GM11168 (cell line): ENCODE measurements around the gene AMBRA1.

Source experiments
- in situ Hi-C: fragments of 300-500 bp; cut with MboI; formaldehyde crosslinking; loops from one replicate; pipeline ENCODE4 v1.12.0; 2022; ENCODE audit warnings: low sequenced_read_pairs; ENCODE audit not compliant: unreplicated experiment

Gene AMBRA1

GRCh38 chr11:46577058-46577457, 16.8 kb downstream of the AMBRA1 start:
- in situ Hi-C loops = no loop called here

- in situ Hi-C loops = no loop called here
These were observed 19.2 kb downstream of the AMBRA1 start for GRCh38 chr11:46574656-46575055.

- in situ Hi-C loops = no loop called here
These were observed 22.9 kb downstream of the AMBRA1 start for GRCh38 chr11:46570790-46571398.

- in situ Hi-C loops = no loop called here
These were observed 28.5 kb downstream of the AMBRA1 start for GRCh38 chr11:46565232-46565840.

- in situ Hi-C loops = no loop called here
These were observed 29.4 kb downstream of the AMBRA1 start for GRCh38 chr11:46564459-46564858.

- in situ Hi-C loops = no loop called here
These were observed 31.3 kb downstream of the AMBRA1 start for GRCh38 chr11:46562527-46562926.

GRCh38 chr11:46560300-46560991, 33.4 kb downstream of the AMBRA1 start:
- in situ Hi-C loops = no loop called here

GRCh38 chr11:46559815-46560214, 34.0 kb downstream of the AMBRA1 start:
- in situ Hi-C loops = no loop called here

- in situ Hi-C loops = no loop called here
These were observed 36.1 kb downstream of the AMBRA1 start for GRCh38 chr11:46557684-46558151.

GRCh38 chr11:46555267-46556054, 38.4 kb downstream of the AMBRA1 start:
- in situ Hi-C loops = no loop called here

- in situ Hi-C loops = no loop called here
These were observed 39.3 kb downstream of the AMBRA1 start for GRCh38 chr11:46554213-46555147.

- in situ Hi-C loops = no loop called here
These were observed 40.0 kb downstream of the AMBRA1 start for GRCh38 chr11:46553814-46554212.

- in situ Hi-C loops = no loop called here
These were observed 42.6 kb downstream of the AMBRA1 start for GRCh38 chr11:46551261-46551660.

- in situ Hi-C loops = no loop called here
These were observed 46.2 kb downstream of the AMBRA1 start for GRCh38 chr11:46547579-46547978.

- in situ Hi-C loops = no loop called here
These were observed 50.3 kb downstream of the AMBRA1 start for GRCh38 chr11:46543564-46543963.

- in situ Hi-C loops = no loop called here
These were observed 52.0 kb downstream of the AMBRA1 start for GRCh38 chr11:46541593-46542371.

GRCh38 chr11:46540807-46541206, 53.0 kb downstream of the AMBRA1 start:
- in situ Hi-C loops = no loop called here

GRCh38 chr11:46537537-46538295, 56.1 kb downstream of the AMBRA1 start:
- in situ Hi-C loops = loop anchor here (10.0 kb wide), 1 partner anchor 143 kb away; the partner anchor contains the start of gene CHRM4
